GM12801 (cell line): Measurements from ENCODE around the gene PPM1L.

Experiments used
- CTCF ChIP-seq: IDR thresholded peaks from one replicate; pipeline ENCODE4 v1.5.1; 2011; ENCODE audit warnings: control low read depth; ENCODE audit not compliant: insufficient read length; ENCODE audit errors: extremely low read depth

Gene PPM1L

GRCh38 chr3:160960568-160960967 lies 204.5 kb downstream of the PPM1L start:
- TF ChIP-seq CTCF, result no peak

GRCh38 chr3:160963949-160964348 lies 207.9 kb downstream of the PPM1L start:
- no peak for TF ChIP-seq CTCF

GRCh38 chr3:160968761-160969160 lies 212.7 kb downstream of the PPM1L start:
- no peak for TF ChIP-seq CTCF

- no peak for TF ChIP-seq CTCF
These were observed 217.2 kb downstream of the PPM1L start for GRCh38 chr3:160973067-160973809.

- TF ChIP-seq CTCF, result no peak
These were observed 221.7 kb downstream of the PPM1L start for GRCh38 chr3:160977773-160978172.

GRCh38 chr3:160980740-160981139 lies 224.7 kb downstream of the PPM1L start:
- no peak for TF ChIP-seq CTCF

GRCh38 chr3:160981217-160981938 lies 225.3 kb downstream of the PPM1L start:
- no peak for TF ChIP-seq CTCF
